ENCODE data around the gene IRF9.

IRF9 gene

GRCh38 chr14:24131549-24131966 lies 29.5 kb upstream of the IRF9 start:
- no peak for DNase-seq (ENCODE audit: low spot score)

GRCh38 chr14:24132061-24132685 lies 28.9 kb upstream of the IRF9 start:
- DNase-seq (ENCODE audit: low spot score): no peak

GRCh38 chr14:24132976-24133375 lies 28.1 kb upstream of the IRF9 start:
- no peak for DNase-seq (ENCODE audit: low spot score)

GRCh38 chr14:24133735-24134134 lies 27.3 kb upstream of the IRF9 start:
- DNase-seq (ENCODE audit: low spot score): no peak

- DNase-seq (ENCODE audit: low spot score): no peak
These were observed 25.6 kb upstream of the IRF9 start for GRCh38 chr14:24135584-24135833.

- peak; percentile 97 for DNase-seq (ENCODE audit: low spot score)
These were observed 25.0 kb upstream of the IRF9 start, which contains the start of gene PSME1 for GRCh38 chr14:24135834-24136683. Gene PSME1, plus strand, starts transcription at chr14:24136194. Its CDS starts 69 bp downstream, at chr14:24136263.

GRCh38 chr14:24136684-24137528 lies 24.2 kb upstream of the IRF9 start:
- no peak for DNase-seq (ENCODE audit: low spot score)

- DNase-seq (ENCODE audit: low spot score): no peak
These were observed 23.3 kb upstream of the IRF9 start for GRCh38 chr14:24137529-24138395.

- DNase-seq (ENCODE audit: low spot score): no peak
These were observed 22.4 kb upstream of the IRF9 start for GRCh38 chr14:24138396-24139271.

- no peak for DNase-seq (ENCODE audit: low spot score)
These were observed 21.7 kb upstream of the IRF9 start for GRCh38 chr14:24139272-24139934.

- peak; percentile 93 for DNase-seq (ENCODE audit: low spot score)
These were observed 19.8 kb upstream of the IRF9 start, which contains the start of gene EMC9 for GRCh38 chr14:24141097-24141880. Gene EMC9, minus strand, starts transcription at chr14:24141591. Its CDS starts 287 bp downstream, at chr14:24141304.

GRCh38 chr14:24143511-24143910 lies 17.6 kb upstream of the IRF9 start:
- DNase-seq (ENCODE audit: low spot score): no peak

GRCh38 chr14:24144451-24144850 lies 16.6 kb upstream of the IRF9 start:
- no peak for DNase-seq (ENCODE audit: low spot score)

GRCh38 chr14:24145219-24145618 lies 15.8 kb upstream of the IRF9 start:
- DNase-seq (ENCODE audit: low spot score): no peak

- no peak for DNase-seq (ENCODE audit: low spot score)
These were observed 15.2 kb upstream of the IRF9 start for GRCh38 chr14:24145690-24146452.

- peak; percentile 94 for DNase-seq (ENCODE audit: low spot score)
These were observed 14.6 kb upstream of the IRF9 start, which contains the start of gene PSME2 for GRCh38 chr14:24146453-24146977. Gene PSME2, minus strand, starts transcription at chr14:24146610. Its CDS starts 29 bp downstream, at chr14:24146581.

GRCh38 chr14:24146978-24147760 lies 13.9 kb upstream of the IRF9 start, which contains the start of gene RNF31:
Gene RNF31, plus strand, starts transcription at chr14:24147498. Its CDS starts 201 bp downstream, at chr14:24147699.
- peak; percentile 95 for DNase-seq (ENCODE audit: low spot score)

All from D341Med (cell line).